HepG2 (cell line): Measurements from ENCODE around the gene UNC119B. TPM values are rescaled to one million over a fixed set of nuclear protein-coding genes. Genes with fewer than 3 reads are reported as not detected.

ENCODE experiments used
- CREB3 ChIP-seq: sonication (generic); formaldehyde crosslinking; IDR thresholded peaks from 2 replicates; pipeline ENCODE4 v1.5.0; 2020; ENCODE audit warnings: missing genetic modification reagents
- FOXK1 ChIP-seq: sonication (generic); formaldehyde crosslinking; IDR thresholded peaks from 2 replicates; pipeline ENCODE4 v1.4.0; 2020; ENCODE audit warnings: low read depth, missing genetic modification reagents, borderline replicate concordance
- FOXM1 ChIP-seq: sonication (generic); formaldehyde crosslinking; IDR thresholded peaks from 2 replicates; pipeline ENCODE4 v1.5.0; 2020; ENCODE audit warnings: missing genetic modification reagents
- GATAD1 ChIP-seq: IDR thresholded peaks from 2 replicates; pipeline ENCODE4 v1.6.1; 2016; ENCODE audit warnings: missing genetic modification reagents, missing compliant biosample characterization
- HMGXB4 ChIP-seq, 2 experiments: sonication (generic) in 1 of 2; formaldehyde crosslinking in 1 of 2; IDR thresholded peaks; 2 replicates each; pipeline versions ENCODE4 v1.4.0 to v1.6.1; 2018 to 2020; ENCODE audit warnings: missing genetic modification reagents in 2 of 2, borderline replicate concordance in 1 of 2, low read depth in 1 of 2, mild to moderate bottlenecking in 1 of 2, missing biosample characterization in 1 of 2
- HNF4A ChIP-seq: sonication (generic); formaldehyde crosslinking; IDR thresholded peaks from 2 replicates; pipeline ENCODE4 v1.4.0; 2020; ENCODE audit warnings: missing genetic modification reagents
- KAT2B ChIP-seq: fragments of 150-350 bp; IDR thresholded peaks from 2 replicates; pipeline ENCODE4 v1.6.1; 2014; ENCODE audit warnings: low read depth, low read length, borderline replicate concordance
- KLF11 ChIP-seq: IDR thresholded peaks from 2 replicates; pipeline ENCODE4 v1.6.1; 2016; ENCODE audit warnings: missing compliant biosample characterization
- MATR3 ChIP-seq: sonication (generic); formaldehyde crosslinking; IDR thresholded peaks from 2 replicates; pipeline ENCODE4 v1.4.0; 2020; ENCODE audit warnings: missing genetic modification reagents
- MXD4 ChIP-seq: IDR thresholded peaks from 2 replicates; pipeline ENCODE4 v1.6.1; 2016; ENCODE audit warnings: mild to moderate bottlenecking, missing biosample characterization, missing genetic modification reagents
- NFE2L1 ChIP-seq: sonication (generic); formaldehyde crosslinking; IDR thresholded peaks from 2 replicates; pipeline ENCODE4 v1.4.0; 2020; ENCODE audit warnings: missing genetic modification reagents, mild to moderate bottlenecking, borderline replicate concordance
- POLR2AphosphoS2 ChIP-seq: IDR thresholded peaks from 2 replicates; pipeline ENCODE4 v1.6.1; 2011; ENCODE audit warnings: low read depth, low read length, improper control_type of control experiment
- RORA ChIP-seq: sonication (generic); formaldehyde crosslinking; IDR thresholded peaks from 2 replicates; pipeline ENCODE4 v1.5.0; 2020; ENCODE audit warnings: mild to moderate bottlenecking, missing genetic modification reagents, moderate library complexity
- SMAD9 ChIP-seq: sonication (generic); formaldehyde crosslinking; IDR thresholded peaks from 2 replicates; pipeline ENCODE4 v1.5.1; 2020; ENCODE audit warnings: mild to moderate bottlenecking, missing genetic modification reagents
- SP140L ChIP-seq: sonication (generic); formaldehyde crosslinking; IDR thresholded peaks from 2 replicates; pipeline ENCODE4 v1.4.0; 2020; ENCODE audit warnings: missing genetic modification reagents, borderline replicate concordance
- SPEN ChIP-seq: sonication (generic); formaldehyde crosslinking; IDR thresholded peaks from 2 replicates; pipeline ENCODE4 v1.5.1; 2020; ENCODE audit warnings: low read depth, mild to moderate bottlenecking, missing genetic modification reagents
- SRY ChIP-seq: sonication (generic); formaldehyde crosslinking; IDR thresholded peaks from 2 replicates; pipeline ENCODE4 v1.8.0; 2022; ENCODE audit warnings: mild to moderate bottlenecking, missing genetic modification reagents
- THYN1 ChIP-seq: sonication (generic); formaldehyde crosslinking; IDR thresholded peaks from 2 replicates; pipeline ENCODE4 v1.8.1; 2023; ENCODE audit warnings: low read depth, mild to moderate bottlenecking, moderate library complexity, missing genetic modification reagents, borderline replicate concordance
- ZFX ChIP-seq: sonication (generic); formaldehyde crosslinking; IDR thresholded peaks from 2 replicates; pipeline ENCODE4 v1.4.0; 2020; ENCODE audit warnings: mild to moderate bottlenecking, low read depth, missing genetic modification reagents, moderate library complexity
- ZFYVE20 ChIP-seq: sonication (generic); formaldehyde crosslinking; IDR thresholded peaks from 2 replicates; pipeline ENCODE4 v1.8.0; 2023; ENCODE audit warnings: low read depth, mild to moderate bottlenecking, moderate library complexity, missing genetic modification reagents, borderline replicate concordance
- ZMYM2 ChIP-seq: sonication (generic); formaldehyde crosslinking; IDR thresholded peaks from 2 replicates; pipeline ENCODE4 v1.8.0; 2022; ENCODE audit warnings: mild to moderate bottlenecking, missing genetic modification reagents
- ZMYM4 ChIP-seq: sonication (generic); formaldehyde crosslinking; IDR thresholded peaks from 2 replicates; pipeline ENCODE4 v1.8.1; 2023; ENCODE audit warnings: mild to moderate bottlenecking, missing genetic modification reagents
- ZNF317 ChIP-seq: sonication (generic); formaldehyde crosslinking; IDR thresholded peaks from 2 replicates; pipeline ENCODE4 v1.5.0; 2020; ENCODE audit warnings: mild to moderate bottlenecking, missing genetic modification reagents
- ZNF616 ChIP-seq: sonication (generic); formaldehyde crosslinking; IDR thresholded peaks from 2 replicates; pipeline ENCODE4 v1.5.0; 2020; ENCODE audit warnings: low read depth, mild to moderate bottlenecking, missing genetic modification reagents
- ZNF652 ChIP-seq: IDR thresholded peaks from 2 replicates; pipeline ENCODE4 v1.6.1; 2016; ENCODE audit warnings: low read depth, borderline replicate concordance
- ZSCAN20 ChIP-seq: sonication (generic); formaldehyde crosslinking; IDR thresholded peaks from 2 replicates; pipeline ENCODE4 v1.4.0; 2020; ENCODE audit warnings: missing genetic modification reagents, mild to moderate bottlenecking, borderline replicate concordance
- ZSCAN5A ChIP-seq: sonication (generic); formaldehyde crosslinking; IDR thresholded peaks from 2 replicates; pipeline ENCODE4 v1.8.0; 2022; ENCODE audit warnings: mild to moderate bottlenecking, missing genetic modification reagents, borderline replicate concordance
- polyA plus RNA-seq, 8 experiments: library from polyadenylated mRNA; depleted of rRNA in 3 of 8; stranded (reverse) in 7 of 8; unstranded in 1 of 8; fragments of >200 nt; fragmentation: Illumina TruSeq in 4 of 8; extraction: Trizol in 4 of 8; gene quantifications; 2 replicates each; pipeline versions ENCODE4 v1.2.1 to v1.2.3, GENCODE V29; 2011 to 2016; ENCODE audit warnings: low read depth in 4 of 8, missing spikeins in 1 of 8, mixed read lengths in 1 of 8; ENCODE audit not compliant: insufficient read depth in 1 of 8
- total RNA-seq, 5 experiments: library from RNA; depleted of rRNA; stranded (reverse); fragments of >200 nt; fragmentation: Illumina TruSeq; extraction: Trizol; gene quantifications; 2 replicates each; pipeline ENCODE4 v1.2.3, GENCODE V29; 2016; ENCODE audit warnings: low read depth in 1 of 5
- TF ChIP-seq, protein P1 (sequence below): IDR thresholded peaks from 2 replicates; pipeline ENCODE4 v1.6.1; 2016

UNC119B gene
- total and polyA plus RNA-seq, 2 of the 13 experiments (the other 11 are each of a cell fraction or from before 2014, with no cell fraction given), result 19.6 to 19.7 TPM

DNA sequence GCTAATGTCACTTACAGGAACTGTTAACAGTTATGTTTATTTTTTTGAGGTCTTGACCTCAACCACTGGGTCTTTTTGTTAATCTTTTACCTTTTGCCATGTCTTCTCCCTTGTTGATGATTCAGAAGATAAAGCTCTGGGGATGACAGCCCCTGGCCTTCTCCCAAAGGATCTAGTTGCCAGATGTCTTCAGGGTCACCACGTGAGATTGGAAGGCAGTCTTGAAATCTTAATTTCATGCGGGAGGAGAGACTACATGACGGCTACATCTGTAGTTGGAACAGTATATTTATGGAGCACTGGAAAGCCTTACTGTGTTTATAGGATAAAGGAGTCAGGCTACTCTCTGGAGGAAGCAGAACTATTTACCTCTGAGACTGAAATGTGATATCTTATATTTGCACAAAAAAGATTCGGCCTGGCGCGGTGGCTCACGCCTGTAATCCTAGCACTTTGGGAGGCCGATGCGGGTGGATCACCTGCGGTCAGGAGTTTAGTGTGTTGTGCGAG lies 17.7 kb upstream of the UNC119B start (continued):
- TF ChIP-seq MATR3 (CRISPR knock-in tag), result no peak
- TF ChIP-seq SP140L, result no peak
- no peak for TF ChIP-seq THYN1 (CRISPR knock-in tag)
- no peak for TF ChIP-seq FOXM1
- TF ChIP-seq ZNF652 (CRISPR knock-in tag), result no peak
- no peak for TF ChIP-seq ZFX (CRISPR knock-in tag)
- no peak for TF ChIP-seq RORA (CRISPR knock-in tag)
- no peak for TF ChIP-seq ZNF616 (CRISPR knock-in tag)
- TF ChIP-seq CREB3 (CRISPR knock-in tag), result no peak
- TF ChIP-seq ZFYVE20 (CRISPR knock-in tag), result no peak
- TF ChIP-seq ZMYM2 (CRISPR knock-in tag), result no peak
- TF ChIP-seq KAT2B, result no peak
- peak; percentile 45; the same call in 1 of the 2 replicates for TF ChIP-seq FOXK1 (CRISPR knock-in tag)
- TF ChIP-seq SPEN (CRISPR knock-in tag), result no peak
- no peak for TF ChIP-seq ZMYM4 (CRISPR knock-in tag)
- no peak for TF ChIP-seq NFE2L1 (CRISPR knock-in tag)
- TF ChIP-seq HNF4A, result no peak
- TF ChIP-seq ZSCAN5A, result no peak
- no peak for TF ChIP-seq SRY (CRISPR knock-in tag)
- TF ChIP-seq ZSCAN20 (CRISPR knock-in tag), result no peak
- TF ChIP-seq HMGXB4 (CRISPR knock-in tag; IDR thresholded peaks at IDR 0.05; ENCODE audit: borderline replicate concordance in 1 of 2, low read depth in 1 of 2), result peak in 1 of 2 experiments; percentile 29; a peak in 1 of 4 replicates
- TF ChIP-seq GATAD1 (CRISPR knock-in tag), result no peak
- no peak for TF ChIP-seq KLF11 (CRISPR knock-in tag)
- TF ChIP-seq MXD4 (CRISPR knock-in tag), result no peak
- peak; percentile 78; the same call in 1 of the 2 replicates for TF ChIP-seq ZNF317 (CRISPR knock-in tag)
- no peak for TF ChIP-seq POLR2AphosphoS2
- TF ChIP-seq SMAD9 (CRISPR knock-in tag), result no peak
- TF ChIP-seq, protein P1, sequence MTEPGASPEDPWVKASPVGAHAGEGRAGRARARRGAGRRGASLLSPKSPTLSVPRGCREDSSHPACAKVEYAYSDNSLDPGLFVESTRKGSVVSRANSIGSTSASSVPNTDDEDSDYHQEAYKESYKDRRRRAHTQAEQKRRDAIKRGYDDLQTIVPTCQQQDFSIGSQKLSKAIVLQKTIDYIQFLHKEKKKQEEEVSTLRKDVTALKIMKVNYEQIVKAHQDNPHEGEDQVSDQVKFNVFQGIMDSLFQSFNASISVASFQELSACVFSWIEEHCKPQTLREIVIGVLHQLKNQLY (CRISPR knock-in tag), result no peak
